Measurements from ENCODE around the gene TIA1. TPM values are rescaled to one million over a fixed set of nuclear protein-coding genes. Genes with fewer than 3 reads are reported as not detected.
A peak's percentile ranks its signal among the peaks of the same experiment; 100 is the strongest.
"Not testable (repeated sequence)": the region's sequence is repeated elsewhere in the genome, so short reads cannot be mapped to it uniquely, and the experiment has no call there.

Gene TIA1
- polyA plus RNA-seq (2012; ENCODE audit: low read depth, missing spikeins) = 38.7 TPM

GRCh38 chr2:70248181-70248847 lies at the start of gene TIA1:
Gene TIA1, minus strand, starts transcription at chr2:70248628. Its CDS starts 198 bp downstream, at chr2:70248430.
- TF ChIP-seq POLR2AphosphoS5 (IDR thresholded peaks at IDR 0.05; ENCODE audit: low read depth, low read length) (peak; percentile 79), POU2F2 (IDR thresholded peaks at IDR 0.05; ENCODE audit: low read depth, low read length) (no peak), SPI1 (IDR thresholded peaks at IDR 0.05; ENCODE audit: low read depth, low read length) (no peak), PAX5 (IDR thresholded peaks at IDR 0.05; ENCODE audit: insufficient read depth, low read length, severe bottlenecking) (no peak), TAF1 (IDR thresholded peaks at IDR 0.05; ENCODE audit: low read depth, low read length) (peak; percentile 82), POLR2A (IDR thresholded peaks at IDR 0.05; ENCODE audit: low read depth, low read length) (peak; percentile 84)
- peak; percentile 97 for FAIRE-seq
- peak; percentile 80 for DNase-seq (ENCODE audit: insufficient read length, low spot score)

GRCh38 chr2:70297828-70298227 lies 49.4 kb upstream of the TIA1 start:
- FAIRE-seq; DNase-seq (ENCODE audit: insufficient read length, low spot score): not testable (repeated sequence)

- TF ChIP-seq POLR2A (IDR thresholded peaks at IDR 0.05; ENCODE audit: low read depth, low read length) (no peak), PAX5 (IDR thresholded peaks at IDR 0.05; ENCODE audit: insufficient read depth, low read length, severe bottlenecking) (no peak), TAF1 (IDR thresholded peaks at IDR 0.05; ENCODE audit: low read depth, low read length) (no peak), POU2F2 (IDR thresholded peaks at IDR 0.05; ENCODE audit: low read depth, low read length) (no peak), POLR2AphosphoS5 (IDR thresholded peaks at IDR 0.05; ENCODE audit: low read depth, low read length) (no peak), SPI1 (IDR thresholded peaks at IDR 0.05; ENCODE audit: low read depth, low read length) (no peak)
- FAIRE-seq (no peak), DNase-seq (ENCODE audit: insufficient read length, low spot score) (no peak)
Observed at GRCh38 chr2:70283500-70284191, 35.2 kb upstream of the TIA1 start.

- no peak for FAIRE-seq
- DNase-seq (ENCODE audit: insufficient read length, low spot score) = no peak
- TF ChIP-seq POU2F2 (IDR thresholded peaks at IDR 0.05; ENCODE audit: low read depth, low read length) (no peak), PAX5 (IDR thresholded peaks at IDR 0.05; ENCODE audit: insufficient read depth, low read length, severe bottlenecking) (no peak), POLR2AphosphoS5 (IDR thresholded peaks at IDR 0.05; ENCODE audit: low read depth, low read length) (no peak), POLR2A (IDR thresholded peaks at IDR 0.05; ENCODE audit: low read depth, low read length) (no peak), TAF1 (IDR thresholded peaks at IDR 0.05; ENCODE audit: low read depth, low read length) (no peak), SPI1 (IDR thresholded peaks at IDR 0.05; ENCODE audit: low read depth, low read length) (no peak)
Observed at GRCh38 chr2:70282439-70282838, 34.0 kb upstream of the TIA1 start.

GRCh38 chr2:70280242-70280798 lies 31.9 kb upstream of the TIA1 start:
- no peak for FAIRE-seq
- DNase-seq (ENCODE audit: insufficient read length, low spot score) = no peak
- no peak for TF ChIP-seq SPI1 (IDR thresholded peaks at IDR 0.05; ENCODE audit: low read depth, low read length)
- no peak for TF ChIP-seq POU2F2 (IDR thresholded peaks at IDR 0.05; ENCODE audit: low read depth, low read length)
- no peak; the same call in 1 of the 2 replicates for TF ChIP-seq POLR2AphosphoS5 (IDR thresholded peaks at IDR 0.05; ENCODE audit: low read depth, low read length)
- TF ChIP-seq PAX5 (IDR thresholded peaks at IDR 0.05; ENCODE audit: insufficient read depth, low read length, severe bottlenecking) = no peak
- TF ChIP-seq TAF1 (IDR thresholded peaks at IDR 0.05; ENCODE audit: low read depth, low read length) = no peak
- no peak for TF ChIP-seq POLR2A (IDR thresholded peaks at IDR 0.05; ENCODE audit: low read depth, low read length)

GRCh38 chr2:70270323-70270722 lies 21.9 kb upstream of the TIA1 start:
- FAIRE-seq = no peak

GRCh38 chr2:70269422-70270302 lies 21.2 kb upstream of the TIA1 start:
- not testable (repeated sequence) for DNase-seq (ENCODE audit: insufficient read length, low spot score); FAIRE-seq

More at GRCh38 chr2:70270323-70270722, 21.9 kb upstream of the TIA1 start:
- TF ChIP-seq PAX5 (IDR thresholded peaks at IDR 0.05; ENCODE audit: insufficient read depth, low read length, severe bottlenecking) (no peak), POU2F2 (IDR thresholded peaks at IDR 0.05; ENCODE audit: low read depth, low read length) (no peak), POLR2A (IDR thresholded peaks at IDR 0.05; ENCODE audit: low read depth, low read length) (no peak), POLR2AphosphoS5 (IDR thresholded peaks at IDR 0.05; ENCODE audit: low read depth, low read length) (no peak)
- no peak for DNase-seq (ENCODE audit: insufficient read length, low spot score)

- DNase-seq (ENCODE audit: insufficient read length, low spot score); FAIRE-seq: not testable (repeated sequence)
Observed at GRCh38 chr2:70266925-70267324, 18.5 kb upstream of the TIA1 start.

GRCh38 chr2:70261501-70261900 lies 13.1 kb upstream of the TIA1 start:
- no peak for FAIRE-seq
- TF ChIP-seq POU2F2 (IDR thresholded peaks at IDR 0.05; ENCODE audit: low read depth, low read length) = no peak
- no peak for TF ChIP-seq POLR2AphosphoS5 (IDR thresholded peaks at IDR 0.05; ENCODE audit: low read depth, low read length)
- TF ChIP-seq PAX5 (IDR thresholded peaks at IDR 0.05; ENCODE audit: insufficient read depth, low read length, severe bottlenecking) = no peak
- TF ChIP-seq POLR2A (IDR thresholded peaks at IDR 0.05; ENCODE audit: low read depth, low read length) = no peak
- TF ChIP-seq TAF1 (IDR thresholded peaks at IDR 0.05; ENCODE audit: low read depth, low read length) = no peak
- no peak for TF ChIP-seq SPI1 (IDR thresholded peaks at IDR 0.05; ENCODE audit: low read depth, low read length)
- DNase-seq (ENCODE audit: insufficient read length, low spot score) = no peak

- FAIRE-seq (no peak), DNase-seq (ENCODE audit: insufficient read length, low spot score) (no peak)
- no peak for TF ChIP-seq POU2F2 (IDR thresholded peaks at IDR 0.05; ENCODE audit: low read depth, low read length)
- no peak for TF ChIP-seq TAF1 (IDR thresholded peaks at IDR 0.05; ENCODE audit: low read depth, low read length)
- no peak for TF ChIP-seq POLR2AphosphoS5 (IDR thresholded peaks at IDR 0.05; ENCODE audit: low read depth, low read length)
- no peak for TF ChIP-seq SPI1 (IDR thresholded peaks at IDR 0.05; ENCODE audit: low read depth, low read length)
- TF ChIP-seq PAX5 (IDR thresholded peaks at IDR 0.05; ENCODE audit: insufficient read depth, low read length, severe bottlenecking) = no peak
- TF ChIP-seq POLR2A (IDR thresholded peaks at IDR 0.05; ENCODE audit: low read depth, low read length) = no peak
Observed at GRCh38 chr2:70258532-70258875, 10.1 kb upstream of the TIA1 start.

Data from GM12891 (cell line).